Gastrocnemius medialis (tissue), 4 donors: ENCODE data around the gene DHPS. TPM values are rescaled to one million over a fixed set of nuclear protein-coding genes. Genes with fewer than 3 reads are reported as not detected.

Source experiments
- ATAC-seq, 2 donors: fragments of 150-250 bp; one replicate each; pipeline ENCODE4 v1.9.1; 2016
- DNase-seq, 2 donors: peaks; one replicate each; pipeline ENCODE4 v3.0.0-alpha.2; 2019
- H3K27ac ChIP-seq, 4 donors: fragments of 200-600 bp; sonication (generic); 1 replicate in 1 of 4; 2 replicates in 3 of 4; pipeline ENCODE4 v1.5.1; 2016 to 2018; ENCODE audit warnings: mild to moderate bottlenecking in 2 of 4, moderate library complexity in 1 of 4
- H3K27me3 ChIP-seq, 3 donors: fragments of 200-600 bp; sonication (generic) in 2 of 3; 1 replicate in 1 of 3; 2 replicates in 2 of 3; pipeline versions ENCODE4 v1.5.1 to v1.6.0; 2016 to 2019; ENCODE audit warnings: mild to moderate bottlenecking in 1 of 3, moderate library complexity in 1 of 3
- H3K36me3 ChIP-seq, 2 donors: fragments of 200-600 bp; sonication (generic) in 1 of 2; one replicate each; pipeline ENCODE4 v1.5.1; 2017 to 2018
- H3K4me1 ChIP-seq, 2 donors: fragments of 200-600 bp; sonication (generic) in 1 of 2; one replicate each; pipeline ENCODE4 v1.5.1; 2016 to 2017; ENCODE audit warnings: mild to moderate bottlenecking in 2 of 2
- H3K4me3 ChIP-seq, 4 donors: fragments of 200-600 bp; sonication (generic) in 3 of 4; 1 replicate in 1 of 4; 2 replicates in 3 of 4; pipeline ENCODE4 v1.5.1; 2016 to 2019; ENCODE audit warnings: mild to moderate bottlenecking in 2 of 4
- H3K9me3 ChIP-seq, 3 donors: fragments of 200-600 bp; sonication (generic) in 2 of 3; 1 replicate in 1 of 3; 2 replicates in 2 of 3; pipeline ENCODE4 v1.5.1; 2016 to 2019
- CTCF ChIP-seq, 5 experiments: fragments of 450-650 bp in 3 of 5; fragments of 200-600 bp in 2 of 5; sonication (generic) in 2 of 5; IDR thresholded peaks in 4 of 5; conservative IDR thresholded peaks in 1 of 5; 1 replicate in 4 of 5; 2 replicates in 1 of 5; pipeline ENCODE4 v1.5.1; 2016 to 2019; ENCODE audit warnings: antibody characterized with exemption in 5 of 5, mild to moderate bottlenecking in 3 of 5, moderate library complexity in 3 of 5
- POLR2A ChIP-seq, 2 donors: fragments of 450-650 bp; IDR thresholded peaks; one replicate each; pipeline ENCODE4 v1.6.1; 2017; ENCODE audit warnings: antibody characterized with exemption in 2 of 2, mild to moderate bottlenecking in 2 of 2, moderate library complexity in 2 of 2
- in situ Hi-C, 4 donors: fragments of 200-750 bp; cut with MboI; loops; one replicate each; pipeline versions ENCODE4 v1.15.0 to v1.8.0; 2017; ENCODE audit warnings: low sequenced_read_pairs in 4 of 4
- intact Hi-C: fragments of 100-400 bp; cut with DNase I; formaldehyde crosslinking; loops from one replicate; pipeline ENCODE4 v1.15.1; 2023; ENCODE audit warnings: low total_unique reads
- total RNA-seq, 4 donors: library from RNA; depleted of rRNA; stranded (reverse); fragments of >200 nt; gene quantifications; one replicate each; pipeline versions ENCODE4 v1.1.0 to v1.2.3, GENCODE V29; 2016

DHPS gene
- total RNA-seq, 4 donors from 2014 or later = 115 to 184 (median 127) TPM

GRCh38 chr19:12655546-12655945 is 26.1 kb downstream of the DHPS start:
- DNase-seq = peak in 1 of 2 donors; percentile 4
- Histone ChIP-seq H3K4me3 (no peak overlapping the region), H3K36me3 (peaks cover 0 to 55% of the 10 kb centered on the region in 2 donors), H3K9me3 (no peaks in the 10 kb centered on the region), H3K27ac (no peak overlapping the region), H3K4me1 (no peaks in the 10 kb centered on the region), H3K27me3 (no peaks in the 10 kb centered on the region)
- intact Hi-C loops (no loop called here), in situ Hi-C loops (no loop called here)
- TF ChIP-seq CTCF (IDR thresholded peaks at IDR 0.05 in 4 of 5, conservative IDR thresholded peaks at IDR 0.05 in 1 of 5) (no peak), POLR2A (IDR thresholded peaks at IDR 0.05) (no peak)
- no peak for ATAC-seq

GRCh38 chr19:12652219-12652618 is 29.5 kb downstream of the DHPS start:
- TF ChIP-seq POLR2A (IDR thresholded peaks at IDR 0.05) = no peak
- no peak for TF ChIP-seq CTCF (IDR thresholded peaks at IDR 0.05 in 4 of 5, conservative IDR thresholded peaks at IDR 0.05 in 1 of 5)
- peaks cover 0 to 29% of the 10 kb centered on the region in 2 donors for H3K36me3 ChIP-seq
- no peaks in the 10 kb centered on the region for H3K9me3 ChIP-seq
- no peaks in the 10 kb centered on the region for H3K27me3 ChIP-seq
- intact Hi-C loops (no loop called here), in situ Hi-C loops (no loop called here)
- peaks cover 3 to 9% of the 10 kb centered on the region in 2 donors for H3K4me1 ChIP-seq
- DNase-seq (no peak), ATAC-seq (no peak)
- no peak overlapping the region for H3K4me3 ChIP-seq
- no peak overlapping the region for H3K27ac ChIP-seq

GRCh38 chr19:12649941-12650340 is 31.7 kb downstream of the DHPS start:
- DNase-seq = no peak
- intact Hi-C loops = no loop called here

DNA sequence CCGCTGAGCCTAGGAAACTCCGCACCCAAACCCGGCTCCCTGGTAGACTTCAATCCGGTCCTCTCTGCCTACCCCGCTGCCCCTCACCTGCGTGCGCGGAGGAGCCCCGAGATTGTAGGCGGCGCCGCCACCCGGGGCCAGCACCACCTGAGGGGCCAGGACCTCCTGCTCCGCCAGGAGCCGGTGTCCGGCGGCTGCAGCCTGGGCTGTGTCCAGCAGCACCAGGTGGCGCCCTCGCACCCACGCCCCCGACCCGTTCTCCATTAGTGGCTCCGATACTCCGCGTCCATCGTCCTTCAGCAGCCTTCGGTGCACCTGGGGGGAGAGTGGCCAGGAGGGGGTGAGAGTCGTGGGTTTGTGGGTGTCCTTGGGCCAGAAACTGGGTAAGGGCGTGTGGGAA is 33.6 kb downstream of the DHPS start:
- Histone ChIP-seq H3K4me1 (peaks cover 3 to 9% of the 10 kb centered on the region in 2 donors), H3K4me3 (peak overlapping the region; percentile 27 to 56 (median 48)), H3K27me3 (no peaks in the 10 kb centered on the region), H3K9me3 (no peaks in the 10 kb centered on the region), H3K36me3 (peaks cover 0 to 4% of the 10 kb centered on the region in 2 donors), H3K27ac (no peak overlapping the region)
- intact Hi-C loops = no loop called here
- peak in 1 of 5 experiments; percentile 11 for TF ChIP-seq CTCF (IDR thresholded peaks at IDR 0.05 in 4 of 5, conservative IDR thresholded peaks at IDR 0.05 in 1 of 5)
- no peak for TF ChIP-seq POLR2A (IDR thresholded peaks at IDR 0.05)
- ATAC-seq (no peak), DNase-seq (no peak)
- in situ Hi-C loops = no loop called here

More at GRCh38 chr19:12649941-12650340, 31.7 kb downstream of the DHPS start:
- H3K9me3 ChIP-seq = no peaks in the 10 kb centered on the region
- H3K27ac ChIP-seq = no peak overlapping the region
- no peak overlapping the region for H3K4me3 ChIP-seq
- in situ Hi-C loops = no loop called here
- H3K36me3 ChIP-seq = peaks cover 0 to 14% of the 10 kb centered on the region in 2 donors
- peaks cover 3 to 9% of the 10 kb centered on the region in 2 donors for H3K4me1 ChIP-seq
- ATAC-seq = no peak
- no peak for TF ChIP-seq CTCF (IDR thresholded peaks at IDR 0.05 in 4 of 5, conservative IDR thresholded peaks at IDR 0.05 in 1 of 5)
- no peak for TF ChIP-seq POLR2A (IDR thresholded peaks at IDR 0.05)
- no peaks in the 10 kb centered on the region for H3K27me3 ChIP-seq
